ENCODE results near the gene PI16. TPM values are rescaled to one million over a fixed set of nuclear protein-coding genes. Genes with fewer than 3 reads are reported as not detected.

The PI16 gene
- total RNA-seq: not detected in 2 replicates
- not detected for polyA plus RNA-seq (2012)

DNA sequence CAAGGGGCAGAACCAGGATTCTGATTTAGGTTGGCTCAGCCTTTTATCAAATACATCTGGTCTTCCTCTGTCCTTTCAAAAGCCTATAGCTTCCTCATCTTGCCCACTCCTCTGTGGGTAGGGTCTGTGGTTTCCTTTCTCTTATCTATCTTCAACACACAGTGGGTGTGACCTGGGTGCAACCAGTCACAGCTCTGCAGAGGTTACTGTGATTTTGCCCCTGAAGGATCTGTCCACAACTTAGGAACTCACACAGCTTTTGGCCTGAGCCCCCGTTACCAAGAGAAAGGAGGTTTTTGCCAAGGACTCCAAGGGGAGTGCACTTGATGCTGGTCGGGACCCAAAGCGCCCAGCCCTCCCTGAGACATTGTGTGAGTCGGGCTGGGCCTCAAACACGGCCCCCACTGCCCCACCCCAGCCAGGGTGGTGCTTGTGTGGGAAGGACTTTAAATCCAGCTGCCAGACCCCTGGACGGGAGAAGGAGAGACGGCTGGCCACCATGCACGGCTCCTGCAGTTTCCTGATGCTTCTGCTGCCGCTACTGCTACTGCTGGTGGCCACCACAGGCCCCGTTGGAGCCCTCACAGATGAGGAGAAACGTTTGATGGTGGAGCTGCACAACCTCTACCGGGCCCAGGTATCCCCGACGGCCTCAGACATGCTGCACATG, at the start of gene PI16:
Gene PI16 (plus strand): TSS at position 477 of the 670 bp plus-strand sequence. CDS start 23 bp downstream, at position 500.
- no peak for DNase-seq (ENCODE audit: low read depth)

- no peak for DNase-seq (ENCODE audit: low read depth)
These were observed 49.6 kb upstream of the PI16 start for GRCh38 chr6:36904851-36905393.

DNA sequence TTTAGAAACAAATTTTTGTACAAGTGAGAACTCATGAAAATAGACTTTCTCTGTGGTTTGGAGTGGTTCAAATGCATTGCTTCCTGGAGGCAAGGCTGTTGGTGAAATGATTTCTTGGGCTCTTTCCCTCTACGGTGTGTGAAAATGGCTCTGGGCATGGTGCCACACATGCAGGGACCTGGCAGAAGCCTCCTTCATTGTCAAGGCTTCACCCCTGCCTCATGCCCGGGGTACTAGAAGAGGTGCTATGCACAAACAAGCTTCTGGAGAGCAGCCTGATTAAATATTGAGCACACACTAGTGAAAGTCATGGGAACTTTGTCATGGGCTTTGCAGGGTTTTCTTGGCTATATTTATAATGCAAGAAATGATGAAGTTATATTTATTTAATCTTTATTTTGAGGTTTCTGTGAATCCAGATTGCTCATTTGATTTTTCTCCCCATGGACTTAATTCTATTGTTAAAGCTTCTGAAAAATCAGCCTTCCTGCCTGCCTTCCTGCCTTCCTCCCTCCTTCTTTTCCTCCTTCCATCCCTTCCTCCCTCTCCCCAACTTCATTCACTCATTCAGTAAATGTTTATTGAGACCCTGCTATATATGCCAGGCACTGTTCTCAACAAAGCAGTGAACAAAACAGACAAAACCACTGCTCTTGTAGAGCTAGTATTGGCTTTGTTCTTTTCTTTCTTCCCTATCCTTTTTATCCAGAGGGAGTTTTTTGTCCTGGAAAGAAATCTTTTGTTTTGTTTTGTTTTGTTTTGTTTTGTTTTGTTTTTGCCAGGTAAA, 47.8 kb upstream of the PI16 start:
- no peak for DNase-seq (ENCODE audit: low read depth)

DNA sequence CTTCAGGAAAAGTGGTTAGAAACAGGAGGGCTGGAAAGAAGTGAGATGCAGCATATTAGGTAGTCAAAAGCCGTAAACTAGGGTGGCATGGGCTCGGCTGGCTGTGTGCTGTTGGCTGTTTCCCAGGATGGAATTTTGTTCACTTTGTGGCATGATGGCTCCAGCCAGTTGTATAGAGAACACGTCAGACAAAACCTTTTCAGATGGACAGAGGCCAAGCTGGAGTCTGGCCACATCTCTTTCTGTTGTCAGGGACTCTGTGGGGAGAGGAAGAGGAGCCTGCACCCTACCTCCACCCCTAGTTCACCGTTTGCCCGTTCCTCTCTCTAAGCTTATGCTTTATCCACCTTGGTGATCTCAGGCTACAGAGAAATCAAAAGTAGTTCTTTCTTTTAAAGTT, 46.8 kb upstream of the PI16 start:
- no peak for DNase-seq (ENCODE audit: low read depth)

DNA sequence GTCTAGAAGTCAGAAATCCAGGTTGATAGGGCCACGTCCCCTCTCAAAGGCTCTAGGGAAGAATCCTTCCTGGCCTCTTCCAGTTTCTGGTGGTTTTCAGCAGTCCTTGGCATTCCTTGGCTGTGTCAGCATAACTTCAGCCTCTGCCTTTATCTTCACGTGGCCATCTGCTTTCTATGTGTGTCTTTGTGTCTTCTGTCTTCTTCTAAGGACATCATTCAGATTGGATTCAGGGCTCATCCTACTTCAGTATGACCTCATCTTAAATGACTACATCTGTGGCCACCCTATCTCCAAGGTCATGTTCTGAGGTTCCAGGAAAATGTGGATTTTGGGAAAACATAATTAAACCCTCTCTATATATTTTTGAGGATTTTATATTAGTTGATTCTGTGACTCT, 45.8 kb upstream of the PI16 start:
- DNase-seq (ENCODE audit: low read depth): no peak

DNA sequence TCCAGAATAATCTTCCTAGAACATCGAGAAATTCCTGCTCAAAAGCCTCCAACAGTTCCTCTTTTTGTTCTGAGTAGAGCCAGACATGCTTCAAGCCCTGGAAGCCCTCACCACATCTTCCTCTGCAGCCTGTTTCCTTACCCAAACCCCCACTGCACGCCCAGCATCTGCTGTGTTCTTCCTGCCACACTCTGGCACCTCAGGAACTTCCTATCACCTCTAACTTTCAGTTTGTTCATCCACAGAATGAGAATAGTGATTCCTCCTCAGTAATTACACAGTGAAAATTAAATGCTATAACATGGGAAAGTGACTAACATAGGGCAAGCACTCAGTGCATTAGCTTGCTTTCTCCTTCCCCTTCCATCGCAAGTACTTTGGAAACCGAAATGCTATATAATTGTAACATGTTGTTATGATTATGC, 42.5 kb upstream of the PI16 start:
- no peak for DNase-seq (ENCODE audit: low read depth)

DNA sequence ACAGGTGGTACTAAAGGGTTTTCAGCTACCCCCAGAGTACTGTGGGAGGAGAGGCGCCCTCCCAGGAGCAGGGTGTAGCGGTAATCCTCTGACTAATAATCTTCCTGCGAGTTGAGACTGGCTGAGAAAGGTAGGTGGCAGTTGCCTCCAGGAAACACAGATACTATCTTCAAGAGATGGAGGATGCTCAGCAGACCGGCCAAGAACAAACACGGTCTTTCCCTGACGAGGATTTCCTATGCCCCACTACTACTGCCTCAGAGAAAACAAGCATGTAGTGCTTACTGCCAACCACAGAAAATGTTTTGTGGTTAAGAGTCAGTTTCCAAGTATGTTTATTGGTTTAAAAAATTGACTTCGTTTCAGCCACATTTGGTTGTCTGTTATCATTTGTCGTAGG, 42.0 kb upstream of the PI16 start:
- peak; percentile 74 for DNase-seq (ENCODE audit: low read depth)

DNA sequence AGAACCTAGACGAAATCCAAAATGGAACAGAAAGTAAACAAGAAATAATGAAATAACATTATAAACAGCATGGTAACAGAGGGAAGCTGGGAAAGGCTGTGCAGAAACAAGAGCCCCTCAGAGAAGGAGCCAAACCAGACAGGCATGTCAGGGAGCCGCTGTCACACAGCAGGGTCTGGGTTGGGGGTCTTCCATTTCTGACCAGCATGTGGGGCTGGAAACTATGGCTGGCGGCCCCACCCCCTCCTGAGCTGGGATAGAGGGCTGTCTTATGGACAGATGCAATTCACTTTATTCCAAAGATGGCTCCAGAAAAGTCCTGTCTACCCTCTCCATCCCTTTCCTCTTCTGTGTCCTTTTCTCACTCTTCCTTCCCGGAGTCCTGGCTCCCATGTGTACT, 41.5 kb upstream of the PI16 start:
- DNase-seq (ENCODE audit: low read depth): no peak

GRCh38 chr6:36914227-36914794, 40.2 kb upstream of the PI16 start:
- peak; percentile 53 for DNase-seq (ENCODE audit: low read depth)

- DNase-seq (ENCODE audit: low read depth): no peak
These were observed 38.9 kb upstream of the PI16 start for GRCh38 chr6:36915599-36915998.

- DNase-seq (ENCODE audit: low read depth): no peak
These were observed 38.4 kb upstream of the PI16 start for GRCh38 chr6:36916126-36916525.

DNA sequence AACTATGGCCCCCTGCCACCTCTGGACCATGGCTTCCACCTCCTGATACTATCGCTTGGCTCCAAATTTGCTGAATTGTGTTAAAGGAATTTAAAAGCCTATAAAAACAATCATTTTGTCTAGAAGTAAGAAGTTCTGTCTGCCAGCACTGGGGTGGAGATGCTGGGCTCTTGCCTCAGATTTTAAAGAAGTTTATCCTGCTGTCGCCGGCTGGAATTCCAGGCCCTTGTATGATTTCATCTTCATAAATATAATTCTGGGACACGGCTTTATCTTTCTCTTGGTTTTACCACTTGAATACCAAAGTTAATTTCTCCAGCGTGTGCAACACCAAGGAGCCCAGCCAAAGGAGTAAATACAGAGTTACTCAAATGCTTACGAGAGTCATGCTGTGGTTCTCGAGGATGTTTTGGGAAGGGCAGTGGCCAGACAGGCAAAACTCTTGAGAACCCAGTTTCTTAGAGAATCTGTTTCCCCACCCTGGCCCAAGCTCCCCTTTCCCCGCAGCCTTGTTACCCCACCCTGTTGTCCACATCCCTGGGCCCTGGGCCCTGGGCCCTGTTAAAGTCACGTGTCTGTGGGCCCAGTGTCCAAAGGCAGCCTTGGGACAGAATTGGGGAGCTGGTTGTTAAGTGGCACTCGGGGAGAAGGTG, 36.9 kb upstream of the PI16 start:
- no peak for DNase-seq (ENCODE audit: low read depth)

DNA sequence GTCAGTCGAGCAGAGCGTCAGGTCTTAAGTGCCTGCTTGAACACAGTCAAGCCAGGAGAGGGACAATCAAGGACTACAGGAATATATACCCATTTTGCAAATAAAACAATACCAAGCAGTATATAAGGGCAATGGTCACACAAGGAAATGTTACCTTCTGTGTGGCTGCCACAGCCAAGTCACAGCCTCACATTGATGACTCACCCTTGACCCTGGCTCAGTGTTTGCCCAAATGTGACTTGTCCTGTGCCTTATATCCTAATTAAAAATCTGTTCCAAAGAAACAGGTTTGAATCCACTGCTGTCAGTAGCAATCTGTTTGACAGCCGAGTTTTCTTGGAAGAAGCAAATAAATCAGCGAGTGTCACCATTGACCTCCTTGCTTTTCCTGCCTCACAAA, 34.5 kb upstream of the PI16 start:
- DNase-seq (ENCODE audit: low read depth): no peak

DNA sequence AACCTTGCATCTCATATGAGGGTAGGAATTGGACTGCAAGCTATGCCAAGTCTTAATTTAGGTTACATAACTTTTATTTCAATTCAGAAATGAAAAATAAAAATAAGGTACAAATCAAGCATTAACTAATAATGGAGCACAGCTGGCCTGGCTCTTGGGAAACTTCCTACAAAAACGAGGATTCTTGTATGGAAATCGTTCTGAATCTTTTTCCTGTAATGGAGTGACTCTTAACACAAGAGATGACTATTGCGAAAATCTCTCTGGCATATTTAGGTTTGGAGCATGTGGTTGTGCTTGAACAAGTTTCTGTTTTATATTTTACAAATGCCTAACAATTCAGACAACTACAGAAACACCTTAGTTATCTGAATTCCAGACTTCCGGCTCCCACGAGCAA, 34.0 kb upstream of the PI16 start:
- DNase-seq (ENCODE audit: low read depth): no peak

GRCh38 chr6:36924131-36924530, 30.4 kb upstream of the PI16 start:
- no peak for DNase-seq (ENCODE audit: low read depth)

GRCh38 chr6:36924778-36925374, 29.7 kb upstream of the PI16 start:
- no peak for DNase-seq (ENCODE audit: low read depth)

- DNase-seq (ENCODE audit: low read depth): no peak
These were observed 28.7 kb upstream of the PI16 start for GRCh38 chr6:36925809-36926208.

- no peak for DNase-seq (ENCODE audit: low read depth)
These were observed 27.6 kb upstream of the PI16 start for GRCh38 chr6:36926708-36927513.

GRCh38 chr6:36927691-36928546, 26.6 kb upstream of the PI16 start:
- peak; percentile 98 for DNase-seq (ENCODE audit: low read depth)
